IMR-90 (cell line): Measurements from ENCODE around the gene SLBP. TPM values are rescaled to one million over a fixed set of nuclear protein-coding genes. Genes with fewer than 3 reads are reported as not detected.

Experiments used
- ATAC-seq: fragments of 200-7000 bp; cut with Tn5 transposase; 2 replicates; pipeline ENCODE4 v1.9.1; 2020; ENCODE audit warnings: low read depth, mild to moderate bottlenecking, moderate library complexity
- BruUV-seq: library from RNA; stranded (reverse); fragments of 400-500 nt; replicated peaks from 2 replicates; lab custom pipeline; 2021; lab: Mats Ljungman, UMichigan
- CTCF ChIA-PET: fragments of 300-600 bp; formaldehyde crosslinking; extraction: SDS; loops from one replicate; lab custom pipeline; 2021; ENCODE audit warnings: antibody characterized with exemption; lab: Yijun Ruan, JAX
- POLR2A ChIA-PET: fragments of 300-600 bp; sonication (Branson Sonifier 250); formaldehyde crosslinking; loops from one replicate; lab custom pipeline; 2022; ENCODE audit warnings: antibody characterized with exemption; ENCODE audit not compliant: unreplicated experiment; lab: Charles Lee
- DNase-seq: peaks from one replicate; pipeline ENCODE4 v3.0.0; 2013
- H2AFZ ChIP-seq: replicated peaks from 2 replicates; pipeline ENCODE3; 2013; ENCODE audit warnings: low read length, mild to moderate bottlenecking; ENCODE audit not compliant: poor library complexity
- H2AK5ac ChIP-seq: 2 replicates; pipeline ENCODE4 v1.6.1; 2013; ENCODE audit warnings: low read depth, low read length, inconsistent platforms
- H2AK9ac ChIP-seq: replicated peaks from 2 replicates; pipeline ENCODE3; 2013; ENCODE audit warnings: mild to moderate bottlenecking, low read depth, low read length, moderate library complexity; ENCODE audit not compliant: poor library complexity
- H2BK120ac ChIP-seq: 2 replicates; pipeline ENCODE4 v1.6.1; 2013; ENCODE audit warnings: low read depth, low read length, inconsistent platforms
- H2BK15ac ChIP-seq: 3 replicates; pipeline ENCODE4 v1.6.1; 2013; ENCODE audit warnings: low read depth, low read length, inconsistent platforms
- H2BK20ac ChIP-seq: 2 replicates; pipeline ENCODE4 v1.6.1; 2013; ENCODE audit warnings: low read depth, mild to moderate bottlenecking, inconsistent platforms, low read length, moderate library complexity
- H2BK5ac ChIP-seq: 2 replicates; pipeline ENCODE4 v1.6.1; 2013; ENCODE audit warnings: mild to moderate bottlenecking, low read depth, low read length, inconsistent platforms; ENCODE audit not compliant: poor library complexity, severe bottlenecking
- H3K14ac ChIP-seq: replicated peaks from 2 replicates; pipeline ENCODE4 v1.6.1; 2013; ENCODE audit warnings: low read depth, low read length, inconsistent platforms
- H3K18ac ChIP-seq: 2 replicates; pipeline ENCODE4 v1.6.1; 2013; ENCODE audit warnings: low read depth, low read length, control low read depth
- H3K23ac ChIP-seq: 2 replicates; pipeline ENCODE4 v1.6.1; 2013; ENCODE audit warnings: low read depth, low read length, inconsistent platforms
- H3K27ac ChIP-seq: 2 replicates; pipeline ENCODE4 v1.5.1; 2013; ENCODE audit warnings: mild to moderate bottlenecking, control low read depth, low read length; ENCODE audit not compliant: insufficient read depth
- H3K27me3 ChIP-seq: 2 replicates; pipeline ENCODE4 v1.6.1; 2013; ENCODE audit warnings: low read length; ENCODE audit not compliant: control insufficient read depth, insufficient read depth
- H3K36me3 ChIP-seq: 2 replicates; pipeline ENCODE4 v1.6.1; 2013; ENCODE audit warnings: low read length, mixed read lengths; ENCODE audit not compliant: control insufficient read depth, insufficient read depth
- H3K4ac ChIP-seq: 2 replicates; pipeline ENCODE4 v1.6.1; 2013; ENCODE audit warnings: low read depth, low read length, inconsistent platforms
- H3K4me1 ChIP-seq: 2 replicates; pipeline ENCODE4 v1.6.1; 2013; ENCODE audit warnings: low read length, mixed read lengths; ENCODE audit not compliant: control insufficient read depth, insufficient read depth
- H3K4me2 ChIP-seq: 2 replicates; pipeline ENCODE4 v1.6.1; 2013; ENCODE audit warnings: low read depth, mild to moderate bottlenecking, control low read depth, low read length, moderate library complexity
- H3K4me3 ChIP-seq: 2 replicates; pipeline ENCODE4 v1.5.1; 2013; ENCODE audit warnings: low read depth, mild to moderate bottlenecking, control low read depth, low read length, moderate library complexity; ENCODE audit not compliant: insufficient read depth
- H3K56ac ChIP-seq: 2 replicates; pipeline ENCODE4 v1.6.1; 2013; ENCODE audit warnings: low read length, inconsistent platforms; ENCODE audit not compliant: insufficient read depth; ENCODE audit errors: extremely low read depth
- H3K79me1 ChIP-seq, 2 experiments: 2 replicates each; pipeline ENCODE4 v1.6.1; 2013; ENCODE audit warnings: low read length in 2 of 2, inconsistent platforms in 1 of 2, low read depth in 1 of 2
- H3K9ac ChIP-seq: 2 replicates; pipeline ENCODE4 v1.6.1; 2013; ENCODE audit warnings: low read depth, low read length, control low read depth
- H3K9me1 ChIP-seq: 2 replicates; pipeline ENCODE4 v1.6.1; 2013; ENCODE audit warnings: low read length, inconsistent platforms; ENCODE audit not compliant: insufficient read depth
- H3K9me3 ChIP-seq: 2 replicates; pipeline ENCODE4 v1.6.1; 2013; ENCODE audit warnings: low read length; ENCODE audit not compliant: control insufficient read depth, insufficient read depth
- H4K20me1 ChIP-seq: 2 replicates; pipeline ENCODE4 v1.6.1; 2013; ENCODE audit warnings: low read length, inconsistent platforms; ENCODE audit not compliant: insufficient read depth
- H4K5ac ChIP-seq: 2 replicates; pipeline ENCODE4 v1.6.1; 2013; ENCODE audit warnings: mild to moderate bottlenecking, low read depth, low read length, control low read depth
- H4K8ac ChIP-seq, 2 experiments: 2 replicates each; pipeline ENCODE4 v1.6.1; 2013; ENCODE audit warnings: low read depth in 2 of 2, low read length in 2 of 2, control low read depth in 1 of 2, inconsistent platforms in 1 of 2
- H4K91ac ChIP-seq: 2 replicates; pipeline ENCODE4 v1.6.1; 2013; ENCODE audit warnings: low read depth, low read length, inconsistent platforms; ENCODE audit not compliant: insufficient read depth
- CHD1 ChIP-seq: IDR thresholded peaks from 2 replicates; pipeline ENCODE4 v1.6.1; 2012; ENCODE audit warnings: low read depth, low read length, improper control_type of control experiment
- MAFK ChIP-seq: IDR thresholded peaks from 2 replicates; pipeline ENCODE4 v1.6.1; 2012; ENCODE audit warnings: low read depth, low read length, improper control_type of control experiment
- MXI1 ChIP-seq: IDR thresholded peaks from 2 replicates; pipeline ENCODE4 v1.6.1; 2012; ENCODE audit warnings: low read depth, mild to moderate bottlenecking, low read length, moderate library complexity, borderline replicate concordance
- NFE2L2 ChIP-seq: fragments of 150-350 bp; IDR thresholded peaks from 2 replicates; pipeline ENCODE4 v1.6.1; 2016; ENCODE audit warnings: low read depth, mild to moderate bottlenecking, low read length
- POLR2A ChIP-seq: IDR thresholded peaks from 2 replicates; pipeline ENCODE4 v1.6.1; 2012; ENCODE audit warnings: mild to moderate bottlenecking, low read depth, low read length
- WGBS, 2 experiments: methylation state at CpG; one replicate each; pipeline versions ENCODE4 v1.1.5 to v1.1.7; 2013; ENCODE audit warnings: missing lambda C conversion rate in 2 of 2; ENCODE audit not compliant: insufficient read length in 1 of 2; ENCODE audit errors: extremely low coverage in 2 of 2; 5-methylcytosine and 5-hydroxymethylcytosine counted together
- dilution Hi-C: fragments of 300-500 bp; cut with HindIII; formaldehyde crosslinking; loops from one replicate; pipeline ENCODE4 v1.14.3; 2018; ENCODE audit warnings: low sequenced_read_pairs; ENCODE audit not compliant: unreplicated experiment
- in situ Hi-C: fragments of 300-500 bp; cut with MboI; formaldehyde crosslinking; loops from 3 replicates; pipeline ENCODE4 v1.14.3; 2019; ENCODE audit warnings: low sequenced_read_pairs, inconsistent platforms, mixed read lengths
- intact Hi-C: fragments of 100-400 bp; cut with micrococcal nuclease; formaldehyde crosslinking; loops from 2 replicates; pipeline ENCODE4 v1.10.0; 2022
- polyA plus RNA-seq, 3 experiments: library from polyadenylated mRNA; depleted of rRNA; stranded (reverse); fragments of >200 nt; gene quantifications; 2 replicates each; pipeline ENCODE4 v1.2.3, GENCODE V29; 2012; ENCODE audit warnings: low replicate concordance in 1 of 3
- total RNA-seq: library from RNA; depleted of rRNA; stranded (reverse); fragments of >200 nt; gene quantifications from 2 replicates; pipeline ENCODE4 v1.2.3, GENCODE V29; 2012
- TF ChIP-seq, protein P1 (sequence below): fragments of 150-350 bp; IDR thresholded peaks from 2 replicates; pipeline ENCODE4 v1.6.1; 2017; ENCODE audit warnings: mild to moderate bottlenecking, antibody characterized with exemption, low read length, low read depth

SLBP gene
- total and polyA plus RNA-seq, 2 of the 4 experiments (the other 2 are of a cell fraction) = 64.9 to 66.1 TPM

DNA sequence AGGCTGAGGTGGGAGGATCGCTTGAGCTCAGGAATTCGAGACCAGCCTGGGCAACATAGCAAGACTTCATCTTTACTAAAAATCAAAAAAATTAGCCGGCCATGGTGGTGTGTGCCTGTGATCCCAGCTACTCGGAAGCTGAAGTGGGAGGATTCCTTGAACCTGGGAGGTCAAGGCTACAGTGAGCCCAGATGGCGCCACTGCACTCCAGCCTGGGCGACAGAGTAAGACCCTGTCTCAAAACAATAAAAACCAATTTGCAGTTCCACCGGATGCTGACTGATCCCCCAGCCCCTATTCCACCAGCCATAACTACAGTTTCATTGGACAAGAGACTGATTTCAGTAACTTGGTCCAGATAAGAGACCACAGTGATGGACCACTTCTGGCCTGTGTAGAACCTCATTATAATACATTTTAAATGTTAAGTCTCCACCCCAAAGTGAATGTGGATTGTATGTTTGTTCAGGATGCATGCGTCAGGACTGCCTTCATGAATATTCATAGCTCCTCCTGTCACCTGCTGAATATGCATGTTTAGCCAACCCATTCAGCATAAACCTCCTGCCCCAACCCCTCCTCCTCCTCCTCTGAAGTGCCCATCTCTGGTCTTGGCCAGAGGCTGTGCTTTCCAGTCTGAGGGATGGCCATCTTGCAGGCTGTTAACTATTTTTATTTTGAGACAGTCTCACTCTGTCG is 2.3 kb upstream of the SLBP start:
- CTCF ChIA-PET = no interaction called here

More for the DNA sequence above, 2.3 kb upstream of the SLBP start:
- no peaks in the 10 kb centered on the region for H3K9me3 ChIP-seq
- no peak overlapping the region for H3K9ac ChIP-seq
- no peaks in the 10 kb centered on the region for H3K27me3 ChIP-seq
- H2BK120ac ChIP-seq = no peak overlapping the region
- POLR2A ChIA-PET = no interaction called here
- H4K5ac ChIP-seq = no peak overlapping the region
- no peak overlapping the region for H2BK15ac ChIP-seq
- no peak overlapping the region for H3K18ac ChIP-seq
- H2BK20ac ChIP-seq = no peak overlapping the region
- H4K91ac ChIP-seq = no peak overlapping the region
- no peak overlapping the region for H2AK9ac ChIP-seq
- no peak overlapping the region for H4K8ac ChIP-seq
- peaks cover 17% of the 10 kb centered on the region for H3K36me3 ChIP-seq
- peaks cover 29% of the 10 kb centered on the region for H4K20me1 ChIP-seq
- no peak overlapping the region for H3K4ac ChIP-seq
- peaks cover 10% of the 10 kb centered on the region; the same call in 1 of the 2 replicates for H3K9me1 ChIP-seq
- no peak overlapping the region for H3K27ac ChIP-seq
- no peak overlapping the region for H3K23ac ChIP-seq
- H3K4me2 ChIP-seq = no peak overlapping the region
- no peak overlapping the region for H2BK5ac ChIP-seq
- no TSS peak for BruUV-seq
- H3K56ac ChIP-seq = no peak overlapping the region
- H3K79me1 ChIP-seq = peaks cover 26 to 82% of the 10 kb centered on the region in 2 experiments
- H3K14ac ChIP-seq = no peak overlapping the region
- 70% methylated on average over 4 of the region's 9 CpGs; no CpG with 5 or more reads in 1 of the 2 experiments for WGBS, 2 experiments
- dilution Hi-C loops (no loop called here), in situ Hi-C loops (no loop called here), intact Hi-C loops (no loop called here)
- no peak overlapping the region for H2AK5ac ChIP-seq
- ATAC-seq (no peak), DNase-seq (no peak)
- TF ChIP-seq MXI1 (no peak), NFE2L2 (no peak), CHD1 (no peak), MAFK (no peak), POLR2A (no peak)
- TF ChIP-seq, protein P1, sequence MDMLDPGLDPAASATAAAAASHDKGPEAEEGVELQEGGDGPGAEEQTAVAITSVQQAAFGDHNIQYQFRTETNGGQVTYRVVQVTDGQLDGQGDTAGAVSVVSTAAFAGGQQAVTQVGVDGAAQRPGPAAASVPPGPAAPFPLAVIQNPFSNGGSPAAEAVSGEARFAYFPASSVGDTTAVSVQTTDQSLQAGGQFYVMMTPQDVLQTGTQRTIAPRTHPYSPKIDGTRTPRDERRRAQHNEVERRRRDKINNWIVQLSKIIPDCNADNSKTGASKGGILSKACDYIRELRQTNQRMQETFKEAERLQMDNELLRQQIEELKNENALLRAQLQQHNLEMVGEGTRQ = no peak
- peaks cover 10% of the 10 kb centered on the region for H3K4me1 ChIP-seq
- no peak overlapping the region for H2AFZ ChIP-seq
- H3K4me3 ChIP-seq = no peak overlapping the region
